Measurements from ENCODE around the gene ADCY4.

DNA sequence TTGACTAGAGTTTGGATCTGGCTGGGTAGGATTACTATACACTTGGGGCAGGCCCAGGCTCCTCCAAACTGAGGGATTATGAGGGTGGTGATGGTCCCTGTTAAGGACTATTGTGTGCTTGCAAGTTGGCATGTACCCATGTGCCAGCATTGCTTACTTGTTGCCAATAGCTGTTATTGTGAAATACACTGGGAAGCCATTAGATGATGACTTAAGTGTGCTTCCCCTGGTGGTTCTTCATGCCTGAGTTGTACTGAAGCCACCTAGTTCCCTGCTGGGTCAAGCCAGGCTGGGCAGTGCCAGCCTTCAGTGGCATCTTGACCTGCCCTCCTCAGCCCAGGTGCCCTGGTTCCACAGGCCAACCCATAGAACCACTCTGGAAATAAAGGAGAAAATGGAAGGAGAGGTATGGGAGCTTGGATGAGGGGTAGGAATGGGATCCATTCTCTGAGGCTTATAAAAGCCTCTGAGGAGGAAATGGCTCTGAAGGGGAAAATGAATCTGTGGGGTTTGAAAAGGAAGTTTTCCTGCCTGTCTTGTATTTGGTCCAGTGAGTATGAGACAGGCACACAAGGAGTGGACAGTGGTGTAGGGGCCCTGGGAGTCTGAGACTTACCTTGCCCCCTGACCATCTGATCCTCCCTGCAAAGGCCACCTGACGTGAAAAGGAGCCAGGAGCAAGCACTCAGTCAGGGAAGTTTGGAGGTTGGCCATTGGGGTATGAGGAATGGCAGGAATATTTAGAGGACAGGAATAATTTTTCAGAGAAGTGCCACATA is 22.8 kb downstream of the ADCY4 start:
- TF ChIP-seq NKX3-1 (CRISPR knock-in tag; IDR thresholded peaks at IDR 0.05) (no peak), POLR2AphosphoS5 (IDR thresholded peaks at IDR 0.05; ENCODE audit: low read depth, low read length) (peak; percentile 49), SALL2 (CRISPR knock-in tag; IDR thresholded peaks at IDR 0.05) (no peak), ZNF460 (CRISPR knock-in tag; IDR thresholded peaks at IDR 0.05; ENCODE audit: borderline replicate concordance) (no peak), ZNF644 (CRISPR knock-in tag; IDR thresholded peaks at IDR 0.05; ENCODE audit: low read depth) (no peak)
- TF ChIP-seq, protein P1, sequence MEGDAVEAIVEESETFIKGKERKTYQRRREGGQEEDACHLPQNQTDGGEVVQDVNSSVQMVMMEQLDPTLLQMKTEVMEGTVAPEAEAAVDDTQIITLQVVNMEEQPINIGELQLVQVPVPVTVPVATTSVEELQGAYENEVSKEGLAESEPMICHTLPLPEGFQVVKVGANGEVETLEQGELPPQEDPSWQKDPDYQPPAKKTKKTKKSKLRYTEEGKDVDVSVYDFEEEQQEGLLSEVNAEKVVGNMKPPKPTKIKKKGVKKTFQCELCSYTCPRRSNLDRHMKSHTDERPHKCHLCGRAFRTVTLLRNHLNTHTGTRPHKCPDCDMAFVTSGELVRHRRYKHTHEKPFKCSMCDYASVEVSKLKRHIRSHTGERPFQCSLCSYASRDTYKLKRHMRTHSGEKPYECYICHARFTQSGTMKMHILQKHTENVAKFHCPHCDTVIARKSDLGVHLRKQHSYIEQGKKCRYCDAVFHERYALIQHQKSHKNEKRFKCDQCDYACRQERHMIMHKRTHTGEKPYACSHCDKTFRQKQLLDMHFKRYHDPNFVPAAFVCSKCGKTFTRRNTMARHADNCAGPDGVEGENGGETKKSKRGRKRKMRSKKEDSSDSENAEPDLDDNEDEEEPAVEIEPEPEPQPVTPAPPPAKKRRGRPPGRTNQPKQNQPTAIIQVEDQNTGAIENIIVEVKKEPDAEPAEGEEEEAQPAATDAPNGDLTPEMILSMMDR (CRISPR knock-in tag; IDR thresholded peaks at IDR 0.05), result no peak

Data from HepG2 (cell line).